T-helper 2 cell treated with Interferon-gamma antibody and Interleukin-4, amounts not matched to agents 5 μg/mL and 100 μg/mL, for 36 hours (primary cell): Measurements from ENCODE around the gene TBC1D8.
"Not testable (repeated sequence)": the region's sequence is repeated elsewhere in the genome, so short reads cannot be mapped to it uniquely, and the experiment has no call there.

Experiments used
- DNase-seq: peaks from one replicate; pipeline ENCODE4 v3.0.0; 2021; ENCODE audit warnings: low spot score
- H3K27ac Mint-ChIP-seq: one replicate; pipeline ENCODE4 v1.8.0; 2021; ENCODE audit warnings: mild to moderate bottlenecking, mixed read lengths
- H3K27me3 Mint-ChIP-seq: one replicate; pipeline ENCODE4 v1.8.0; 2021; ENCODE audit warnings: low read depth, mixed read lengths
- H3K36me3 Mint-ChIP-seq: one replicate; pipeline ENCODE4 v1.8.0; 2021; ENCODE audit warnings: low read depth, mixed read lengths
- H3K4me1 Mint-ChIP-seq: one replicate; pipeline ENCODE4 v1.8.0; 2021; ENCODE audit warnings: low read depth, mixed read lengths
- H3K4me3 Mint-ChIP-seq: one replicate; pipeline ENCODE4 v1.8.0; 2022; ENCODE audit warnings: mild to moderate bottlenecking, moderate library complexity, mixed read lengths
- H3K9me3 Mint-ChIP-seq: one replicate; pipeline ENCODE4 v1.8.0; 2021; ENCODE audit warnings: mixed read lengths

Gene TBC1D8

GRCh38 chr2:101064868-101065549, 86.2 kb downstream of the TBC1D8 start:
- H3K36me3 Mint-ChIP-seq: no peaks in the 10 kb centered on the region
- H3K4me3 Mint-ChIP-seq: no peak overlapping the region
- H3K4me1 Mint-ChIP-seq: no peaks in the 10 kb centered on the region
- H3K27me3 Mint-ChIP-seq: no peaks in the 10 kb centered on the region
- H3K27ac Mint-ChIP-seq: no peak overlapping the region
- DNase-seq: no peak
- H3K9me3 Mint-ChIP-seq: no peaks in the 10 kb centered on the region

DNA sequence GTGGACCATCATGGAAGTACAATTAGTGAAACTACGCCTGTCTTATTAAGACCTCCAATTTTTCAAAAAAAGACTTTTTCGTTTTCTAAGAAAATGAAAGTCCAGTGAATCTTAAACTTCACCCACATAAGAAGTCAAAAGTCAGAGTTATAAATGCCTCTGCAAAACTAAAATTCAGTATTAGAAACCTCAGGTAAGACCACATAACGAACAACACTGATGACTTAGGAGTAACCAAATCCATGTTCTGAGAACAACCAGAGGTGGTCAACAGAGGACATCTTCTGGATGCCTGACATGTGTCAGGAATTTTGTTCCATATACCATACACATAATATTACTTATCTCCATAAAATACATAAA, 86.7 kb downstream of the TBC1D8 start:
- H3K27ac Mint-ChIP-seq: no peak overlapping the region
- no peaks in the 10 kb centered on the region for H3K9me3 Mint-ChIP-seq
- DNase-seq: no peak
- H3K27me3 Mint-ChIP-seq: no peaks in the 10 kb centered on the region
- no peak overlapping the region for H3K4me3 Mint-ChIP-seq
- H3K4me1 Mint-ChIP-seq: no peaks in the 10 kb centered on the region
- no peaks in the 10 kb centered on the region for H3K36me3 Mint-ChIP-seq

- Mint-ChIP-seq H3K27me3 (no peaks in the 10 kb centered on the region), H3K4me3 (no peak overlapping the region), H3K9me3 (no peaks in the 10 kb centered on the region), H3K4me1 (no peaks in the 10 kb centered on the region), H3K27ac (no peak overlapping the region), H3K36me3 (no peaks in the 10 kb centered on the region)
- no peak for DNase-seq
Observed at GRCh38 chr2:101064125-101064502, 87.1 kb downstream of the TBC1D8 start.

- H3K4me1 Mint-ChIP-seq: no peaks in the 10 kb centered on the region
- H3K4me3 Mint-ChIP-seq: no peak overlapping the region
- DNase-seq: no peak
- no peaks in the 10 kb centered on the region for H3K9me3 Mint-ChIP-seq
- no peaks in the 10 kb centered on the region for H3K27me3 Mint-ChIP-seq
- H3K27ac Mint-ChIP-seq: no peak overlapping the region
- H3K36me3 Mint-ChIP-seq: no peaks in the 10 kb centered on the region
Observed at GRCh38 chr2:101063352-101064124, 87.6 kb downstream of the TBC1D8 start.

DNA sequence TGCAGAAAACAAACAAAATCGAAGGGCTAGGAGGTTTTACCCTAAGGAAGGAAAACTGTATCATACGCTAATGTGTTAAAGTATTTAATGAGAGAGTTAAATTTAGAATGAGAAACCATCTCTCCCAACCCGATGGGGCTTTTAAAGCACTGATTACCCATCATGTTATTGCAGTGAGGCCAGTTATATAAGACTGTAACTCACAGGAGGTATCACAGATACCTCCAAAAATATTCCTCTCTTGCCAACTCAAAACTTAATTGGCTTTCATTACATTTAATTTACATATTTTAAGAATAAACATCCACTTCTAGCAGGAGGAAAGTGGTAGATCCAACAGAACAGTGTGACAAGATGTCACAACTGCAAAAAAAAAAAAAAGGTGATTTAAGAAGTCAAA, 92.8 kb downstream of the TBC1D8 start:
- H3K27ac Mint-ChIP-seq: no peak overlapping the region
- DNase-seq: no peak
- no peaks in the 10 kb centered on the region for H3K27me3 Mint-ChIP-seq
- no peaks in the 10 kb centered on the region for H3K9me3 Mint-ChIP-seq
- H3K36me3 Mint-ChIP-seq: no peaks in the 10 kb centered on the region
- no peaks in the 10 kb centered on the region for H3K4me1 Mint-ChIP-seq
- H3K4me3 Mint-ChIP-seq: no peak overlapping the region

DNA sequence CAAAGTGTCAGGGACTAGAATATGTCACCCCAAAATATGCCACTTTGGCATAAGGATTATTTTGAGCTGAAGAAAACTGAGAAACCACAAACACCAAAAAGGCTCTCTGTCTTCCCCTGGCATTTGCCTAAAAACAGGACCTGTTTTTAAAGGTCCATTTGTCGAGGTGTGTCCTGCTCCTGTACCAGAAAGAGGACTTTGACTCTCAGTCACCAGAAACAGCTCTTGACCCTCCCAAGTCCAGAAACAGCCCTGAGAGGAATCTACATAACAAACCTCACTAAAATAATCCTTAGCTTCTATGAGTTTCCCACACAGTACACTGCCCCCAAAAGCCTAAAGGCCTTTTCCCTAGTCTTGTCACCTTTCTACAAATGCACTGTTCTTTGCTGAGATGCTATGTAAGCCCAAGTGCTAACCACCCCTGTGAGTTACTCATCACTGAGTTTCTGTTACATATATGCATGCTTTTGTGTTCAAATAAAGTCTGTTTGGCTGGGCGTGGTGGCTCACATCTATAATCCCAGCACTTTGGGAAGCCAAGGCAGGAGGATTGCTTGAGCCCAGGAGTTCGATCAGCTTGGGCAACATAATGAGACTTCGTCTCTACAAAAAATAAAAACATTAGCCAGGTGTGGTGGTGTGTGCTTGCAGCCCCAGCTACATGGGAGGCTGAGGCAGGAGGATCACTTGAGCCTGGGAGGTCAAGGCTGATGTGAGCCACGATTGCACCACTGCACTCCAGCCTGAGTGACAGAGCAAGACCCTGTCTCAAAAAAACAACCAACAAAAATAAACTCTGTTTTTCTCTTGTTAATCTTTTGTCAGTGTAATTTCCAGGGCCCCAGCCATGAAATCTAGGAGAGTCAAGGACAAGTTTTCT, 93.9 kb downstream of the TBC1D8 start:
- no peak for DNase-seq
- Mint-ChIP-seq H3K9me3 (no peaks in the 10 kb centered on the region), H3K27ac (no peak overlapping the region), H3K4me3 (no peak overlapping the region), H3K4me1 (no peaks in the 10 kb centered on the region), H3K27me3 (no peaks in the 10 kb centered on the region), H3K36me3 (no peaks in the 10 kb centered on the region)

DNA sequence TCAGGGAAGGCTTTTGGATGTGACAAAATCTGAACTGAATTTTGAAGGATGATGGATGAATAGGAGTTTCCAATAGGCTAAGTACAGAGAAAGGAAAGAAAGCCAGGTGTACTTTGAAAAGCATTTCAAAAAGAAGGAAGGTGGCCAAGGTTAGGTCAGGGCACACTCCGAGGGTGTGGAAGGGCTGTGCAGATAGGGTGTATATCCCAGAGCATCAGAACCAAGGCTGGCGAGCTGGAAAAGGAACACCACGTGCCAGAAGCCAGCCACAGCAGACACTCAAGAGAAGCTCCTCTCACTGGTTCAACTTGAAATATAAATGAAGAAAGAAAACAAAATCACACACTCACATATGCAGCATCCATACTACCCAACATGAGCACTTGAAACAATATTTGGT, 98.1 kb downstream of the TBC1D8 start:
- DNase-seq: no peak
- Mint-ChIP-seq H3K36me3 (no peaks in the 10 kb centered on the region), H3K9me3 (no peaks in the 10 kb centered on the region), H3K4me3 (no peak overlapping the region), H3K27me3 (no peaks in the 10 kb centered on the region), H3K27ac (no peak overlapping the region), H3K4me1 (no peaks in the 10 kb centered on the region)

GRCh38 chr2:101052147-101052546, 99.0 kb downstream of the TBC1D8 start:
- no peak for DNase-seq
- no peaks in the 10 kb centered on the region for H3K4me1 Mint-ChIP-seq
- H3K27me3 Mint-ChIP-seq: no peaks in the 10 kb centered on the region
- no peaks in the 10 kb centered on the region for H3K36me3 Mint-ChIP-seq
- H3K27ac Mint-ChIP-seq: no peak overlapping the region
- no peak overlapping the region for H3K4me3 Mint-ChIP-seq
- H3K9me3 Mint-ChIP-seq: no peaks in the 10 kb centered on the region

GRCh38 chr2:101050886-101051285, 100.3 kb downstream of the TBC1D8 start:
- H3K4me1 Mint-ChIP-seq, H3K9me3 Mint-ChIP-seq, H3K4me3 Mint-ChIP-seq, H3K36me3 Mint-ChIP-seq, H3K27me3 Mint-ChIP-seq, H3K27ac Mint-ChIP-seq, DNase-seq: not testable (repeated sequence)

- Mint-ChIP-seq H3K4me3 (no peak overlapping the region), H3K4me1 (no peaks in the 10 kb centered on the region), H3K27ac (no peak overlapping the region), H3K9me3 (no peaks in the 10 kb centered on the region), H3K27me3 (peaks cover 2% of the 10 kb centered on the region), H3K36me3 (no peaks in the 10 kb centered on the region)
- DNase-seq: no peak
Observed at GRCh38 chr2:101048756-101049155, 102.4 kb downstream of the TBC1D8 start.

GRCh38 chr2:101047774-101048173, 103.4 kb downstream of the TBC1D8 start:
- H3K36me3 Mint-ChIP-seq: no peaks in the 10 kb centered on the region
- no peak overlapping the region for H3K4me3 Mint-ChIP-seq
- DNase-seq: no peak
- peaks cover 2% of the 10 kb centered on the region for H3K27me3 Mint-ChIP-seq
- H3K9me3 Mint-ChIP-seq: no peaks in the 10 kb centered on the region
- no peak overlapping the region for H3K27ac Mint-ChIP-seq
- H3K4me1 Mint-ChIP-seq: no peaks in the 10 kb centered on the region

DNA sequence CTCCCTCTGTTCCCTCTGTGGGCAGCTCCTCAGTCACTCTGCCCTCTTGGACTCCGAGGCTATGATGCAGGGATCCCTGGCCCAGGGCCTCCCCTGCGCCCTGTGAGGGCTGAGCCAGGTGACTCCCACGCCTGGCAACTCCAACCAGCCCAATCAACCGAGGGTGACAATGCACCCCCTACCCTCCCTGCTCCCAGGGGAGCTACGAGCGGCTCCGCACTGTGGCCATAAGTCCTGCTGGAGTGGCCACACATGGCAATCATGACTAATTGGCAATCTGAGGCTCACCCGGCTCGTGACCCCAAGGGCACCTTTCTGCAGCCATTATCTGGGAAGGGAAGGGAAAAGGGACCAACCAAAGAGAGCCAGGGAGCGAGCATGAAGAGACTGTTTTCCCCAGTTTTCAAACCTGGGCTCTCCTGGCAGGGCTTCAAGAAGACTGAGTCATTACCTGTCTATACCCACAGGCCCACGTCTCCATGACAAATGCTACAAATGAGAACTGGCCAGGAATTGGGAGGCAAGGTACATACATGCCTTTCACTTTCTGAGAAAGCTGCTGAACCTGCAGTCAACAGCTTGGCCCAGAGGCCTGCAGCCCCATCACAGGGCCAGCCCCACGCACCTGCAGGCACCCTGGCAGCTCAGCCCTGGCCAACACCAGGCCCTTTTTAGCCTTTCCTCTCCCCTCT, 104.0 kb downstream of the TBC1D8 start:
- Mint-ChIP-seq H3K27me3 (peaks cover 2% of the 10 kb centered on the region), H3K36me3 (no peaks in the 10 kb centered on the region), H3K4me3 (no peak overlapping the region), H3K9me3 (no peaks in the 10 kb centered on the region), H3K27ac (no peak overlapping the region), H3K4me1 (no peaks in the 10 kb centered on the region)
- DNase-seq: no peak

- Mint-ChIP-seq H3K4me3 (no peak overlapping the region), H3K27me3 (peaks cover 4% of the 10 kb centered on the region), H3K36me3 (no peaks in the 10 kb centered on the region), H3K27ac (no peak overlapping the region), H3K9me3 (no peaks in the 10 kb centered on the region), H3K4me1 (no peaks in the 10 kb centered on the region)
- DNase-seq: no peak
Observed at GRCh38 chr2:101045330-101045729, 105.9 kb downstream of the TBC1D8 start.

- H3K36me3 Mint-ChIP-seq: no peaks in the 10 kb centered on the region
- H3K4me1 Mint-ChIP-seq: peaks cover 4% of the 10 kb centered on the region
- no peaks in the 10 kb centered on the region for H3K9me3 Mint-ChIP-seq
- DNase-seq: no peak
- H3K27me3 Mint-ChIP-seq: peaks cover 4% of the 10 kb centered on the region
- H3K4me3 Mint-ChIP-seq: no peak overlapping the region
- H3K27ac Mint-ChIP-seq: no peak overlapping the region
Observed at GRCh38 chr2:101041413-101041812, 109.8 kb downstream of the TBC1D8 start.
